ENCODE measurements around the gene DIDO1.
A peak's percentile ranks its signal among the peaks of the same experiment; 100 is the strongest.
"Not testable (repeated sequence)": the region's sequence is repeated elsewhere in the genome, so short reads cannot be mapped to it uniquely, and the experiment has no call there.

The DIDO1 gene

GRCh38 chr20:62872184-62872847 lies 54.0 kb downstream of the DIDO1 start:
- H3K9me3 Mint-ChIP-seq: no peaks in the 10 kb centered on the region
- peaks cover 7% of the 10 kb centered on the region for H3K36me3 Mint-ChIP-seq
- no peak overlapping the region for H3K27ac Mint-ChIP-seq
- peaks cover 34% of the 10 kb centered on the region for H3K4me1 Mint-ChIP-seq
- no peak overlapping the region for H3K4me3 Mint-ChIP-seq
- ATAC-seq (no peak), DNase-seq (ENCODE audit: low spot score in 2 of 2) (no peak)

GRCh38 chr20:62864207-62864606 lies 62.1 kb downstream of the DIDO1 start:
- H3K36me3 Mint-ChIP-seq: peaks cover 4% of the 10 kb centered on the region

GRCh38 chr20:62861726-62862336 lies 64.5 kb downstream of the DIDO1 start, which contains the start of gene TCFL5:
TSS of gene TCFL5 (minus strand) at chr20:62861822. CDS start at chr20:62861670, 152 bp downstream.
- DNase-seq (ENCODE audit: low spot score in 2 of 2): peak; percentile 100
- ATAC-seq: peak; percentile 92
- H3K9me3 Mint-ChIP-seq: no peaks in the 10 kb centered on the region
- H3K27ac Mint-ChIP-seq: no peak within 1 kb of the TSS
- peaks cover 13% of the 10 kb centered on the region for H3K4me1 Mint-ChIP-seq
- H3K4me3 Mint-ChIP-seq: peak within 1 kb of the TSS; percentile 50
- H3K36me3 Mint-ChIP-seq: peaks cover 8% of the 10 kb centered on the region

More at GRCh38 chr20:62864207-62864606, 62.1 kb downstream of the DIDO1 start:
- no peak for DNase-seq (ENCODE audit: low spot score in 2 of 2)
- peaks cover 6% of the 10 kb centered on the region for H3K4me1 Mint-ChIP-seq
- H3K9me3 Mint-ChIP-seq: no peaks in the 10 kb centered on the region
- no peak overlapping the region for H3K4me3 Mint-ChIP-seq
- no peak overlapping the region for H3K27ac Mint-ChIP-seq
- ATAC-seq: no peak

GRCh38 chr20:62860924-62861691 lies 65.2 kb downstream of the DIDO1 start:
- Mint-ChIP-seq H3K9me3 (no peaks in the 10 kb centered on the region), H3K4me1 (peaks cover 13% of the 10 kb centered on the region), H3K36me3 (peaks cover 15% of the 10 kb centered on the region), H3K27ac (no peak overlapping the region), H3K4me3 (peak overlapping the region; percentile 50)
- ATAC-seq (peak; percentile 67), DNase-seq (ENCODE audit: low spot score in 2 of 2) (peak; percentile 27 to 69)

- H3K27ac Mint-ChIP-seq: no peak overlapping the region
- H3K4me3 Mint-ChIP-seq: peak overlapping the region; percentile 50
- no peaks in the 10 kb centered on the region for H3K9me3 Mint-ChIP-seq
- DNase-seq (ENCODE audit: low spot score in 2 of 2) (no peak), ATAC-seq (peak; percentile 1)
- peaks cover 15% of the 10 kb centered on the region for H3K36me3 Mint-ChIP-seq
- H3K4me1 Mint-ChIP-seq: peaks cover 13% of the 10 kb centered on the region
These were observed 65.8 kb downstream of the DIDO1 start for GRCh38 chr20:62860391-62860923.

GRCh38 chr20:62859721-62860120 lies 66.6 kb downstream of the DIDO1 start:
- Mint-ChIP-seq H3K36me3 (peaks cover 15% of the 10 kb centered on the region), H3K27ac (no peak overlapping the region), H3K4me1 (peaks cover 13% of the 10 kb centered on the region), H3K9me3 (no peaks in the 10 kb centered on the region), H3K4me3 (peak overlapping the region; percentile 50)
- ATAC-seq (no peak), DNase-seq (ENCODE audit: low spot score in 2 of 2) (no peak)

- peaks cover 15% of the 10 kb centered on the region for H3K36me3 Mint-ChIP-seq
- ATAC-seq (no peak), DNase-seq (ENCODE audit: low spot score in 2 of 2) (no peak)
- no peak overlapping the region for H3K4me3 Mint-ChIP-seq
- H3K27ac Mint-ChIP-seq: no peak overlapping the region
- peaks cover 13% of the 10 kb centered on the region for H3K4me1 Mint-ChIP-seq
- no peaks in the 10 kb centered on the region for H3K9me3 Mint-ChIP-seq
These were observed 68.1 kb downstream of the DIDO1 start for GRCh38 chr20:62858058-62858830.

GRCh38 chr20:62856931-62857619 lies 69.2 kb downstream of the DIDO1 start:
- Mint-ChIP-seq H3K9me3 (no peaks in the 10 kb centered on the region), H3K4me1 (peaks cover 11% of the 10 kb centered on the region), H3K36me3 (peaks cover 21% of the 10 kb centered on the region), H3K4me3 (no peak overlapping the region), H3K27ac (no peak overlapping the region)
- no peak for DNase-seq (ENCODE audit: low spot score in 2 of 2)
- ATAC-seq: no peak

GRCh38 chr20:62855120-62855519 lies 71.2 kb downstream of the DIDO1 start:
- Mint-ChIP-seq H3K27ac (no peak overlapping the region), H3K4me3 (no peak overlapping the region), H3K36me3 (peaks cover 21% of the 10 kb centered on the region), H3K4me1 (peaks cover 6% of the 10 kb centered on the region), H3K9me3 (no peaks in the 10 kb centered on the region)
- DNase-seq (ENCODE audit: low spot score in 2 of 2): no peak
- ATAC-seq: no peak

GRCh38 chr20:62854121-62854520 lies 72.2 kb downstream of the DIDO1 start:
- Mint-ChIP-seq H3K27ac (no peak overlapping the region), H3K4me1 (peaks cover 6% of the 10 kb centered on the region), H3K4me3 (no peak overlapping the region), H3K36me3 (peaks cover 21% of the 10 kb centered on the region), H3K9me3 (no peaks in the 10 kb centered on the region)
- no peak for DNase-seq (ENCODE audit: low spot score in 2 of 2)
- no peak for ATAC-seq

- DNase-seq (ENCODE audit: low spot score in 2 of 2); ATAC-seq; H3K9me3 Mint-ChIP-seq; H3K4me3 Mint-ChIP-seq; H3K4me1 Mint-ChIP-seq; H3K27ac Mint-ChIP-seq: not testable (repeated sequence)
- peaks cover 21% of the 10 kb centered on the region for H3K36me3 Mint-ChIP-seq
These were observed 73.0 kb downstream of the DIDO1 start for GRCh38 chr20:62853304-62853703.

- H3K9me3 Mint-ChIP-seq: no peaks in the 10 kb centered on the region
- DNase-seq (ENCODE audit: low spot score in 2 of 2) (no peak), ATAC-seq (no peak)
- no peak overlapping the region for H3K4me3 Mint-ChIP-seq
- peaks cover under 1% of the 10 kb centered on the region for H3K4me1 Mint-ChIP-seq
- H3K27ac Mint-ChIP-seq: no peak overlapping the region
- peaks cover 21% of the 10 kb centered on the region for H3K36me3 Mint-ChIP-seq
These were observed 73.5 kb downstream of the DIDO1 start for GRCh38 chr20:62852841-62853240.

- ATAC-seq (no peak), DNase-seq (ENCODE audit: low spot score in 2 of 2) (no peak)
- Mint-ChIP-seq H3K9me3 (no peaks in the 10 kb centered on the region), H3K4me3 (no peak overlapping the region), H3K4me1 (no peaks in the 10 kb centered on the region), H3K27ac (no peak overlapping the region), H3K36me3 (peaks cover 21% of the 10 kb centered on the region)
These were observed 74.1 kb downstream of the DIDO1 start for GRCh38 chr20:62852196-62852595.

- Mint-ChIP-seq H3K27ac (peak overlapping the region; percentile 43), H3K4me1 (no peaks in the 10 kb centered on the region), H3K9me3 (no peaks in the 10 kb centered on the region), H3K4me3 (no peak overlapping the region), H3K36me3 (peaks cover 13% of the 10 kb centered on the region)
- ATAC-seq (no peak), DNase-seq (ENCODE audit: low spot score in 2 of 2) (no peak)
These were observed 75.9 kb downstream of the DIDO1 start for GRCh38 chr20:62850333-62850974.
